SU-DHL-6 (cell line): ENCODE results near the gene CETN3.

Source experiments
- H2AFZ ChIP-seq: fragments of 200-600 bp; sonication (generic); 2 replicates; pipeline ENCODE4 v1.6.1; 2014; ENCODE audit warnings: low read depth, mild to moderate bottlenecking, moderate library complexity, mixed read lengths, antibody characterized with exemption, low read length; ENCODE audit not compliant: severe bottlenecking
- H3F3A ChIP-seq: fragments of 200-600 bp; shearing (Covaris generic); 2 replicates; pipeline ENCODE4 v1.6.0; 2016; ENCODE audit warnings: antibody characterized with exemption, mild to moderate bottlenecking; ENCODE audit not compliant: insufficient read depth
- H3K27ac ChIP-seq: fragments of 200-600 bp; sonication (generic); 2 replicates; pipeline ENCODE4 v1.5.1; 2016; ENCODE audit warnings: low read depth, mild to moderate bottlenecking, low read length, moderate library complexity, mixed read lengths
- H3K27me3 ChIP-seq: fragments of 200-600 bp; sonication (generic), shearing (Covaris generic); 2 replicates; pipeline ENCODE4 v1.6.0; 2014; ENCODE audit warnings: mild to moderate bottlenecking, low read length
- H3K36me3 ChIP-seq: fragments of 200-600 bp; sonication (generic); 2 replicates; pipeline ENCODE4 v1.6.1; 2014; ENCODE audit warnings: mild to moderate bottlenecking, low read length, mixed read lengths
- H3K4me2 ChIP-seq: fragments of 300-600, 200-600 bp; shearing (Covaris generic), sonication (generic); 2 replicates; pipeline ENCODE4 v1.6.0; 2014; ENCODE audit warnings: low read length, low read depth, mild to moderate bottlenecking; ENCODE audit not compliant: poor library complexity, severe bottlenecking
- H3K4me3 ChIP-seq: fragments of 200-600 bp; sonication (generic); 2 replicates; pipeline ENCODE4 v1.5.1; 2014; ENCODE audit warnings: antibody characterized with exemption, low read length, mild to moderate bottlenecking, mixed read lengths; ENCODE audit not compliant: insufficient read depth, poor library complexity, severe bottlenecking
- H3K79me2 ChIP-seq: fragments of 200-600 bp; sonication (generic); 2 replicates; pipeline ENCODE4 v1.6.1; 2014; ENCODE audit warnings: mild to moderate bottlenecking, low read length, moderate library complexity; ENCODE audit not compliant: insufficient read depth
- H3K9ac ChIP-seq: fragments of 200-600 bp; sonication (generic); 2 replicates; pipeline ENCODE4 v1.7.0; 2014; ENCODE audit warnings: mild to moderate bottlenecking, low read length
- H3K9me2 ChIP-seq: fragments of 200-600 bp; sonication (generic); replicated peaks from 2 replicates; pipeline ENCODE4 v1.6.1; 2014; ENCODE audit warnings: low read length; ENCODE audit not compliant: insufficient read depth
- H3K9me3 ChIP-seq: fragments of 200-600 bp; sonication (generic); 2 replicates; pipeline ENCODE4 v1.6.1; 2014; ENCODE audit warnings: low read length, mixed read lengths; ENCODE audit not compliant: insufficient read depth
- H4K20me1 ChIP-seq: fragments of 200-600 bp; sonication (generic); 2 replicates; pipeline ENCODE4 v1.6.1; 2014; ENCODE audit warnings: low read depth, mild to moderate bottlenecking, antibody characterized with exemption, low read length, moderate library complexity, mixed read lengths
- EZH2phosphoT487 ChIP-seq: fragments of 200-600 bp; sonication (generic), shearing (Covaris generic); conservative IDR thresholded peaks from 2 replicates; pipeline ENCODE4 v1.6.1; 2018; ENCODE audit warnings: mild to moderate bottlenecking, antibody characterized with exemption, low read length, moderate library complexity, mixed read lengths
- TF ChIP-seq, protein P1 (sequence below): fragments of 200-600 bp; sonication (generic); IDR thresholded peaks from one replicate; pipeline ENCODE4 v1.5.1; 2017; ENCODE audit warnings: antibody characterized with exemption, mild to moderate bottlenecking, low read length, moderate library complexity; ENCODE audit not compliant: insufficient read depth, poor library complexity, severe bottlenecking

The CETN3 gene

GRCh38 chr5:90365328-90365727 is 44.2 kb downstream of the CETN3 start:
- Histone ChIP-seq H2AFZ (no peak overlapping the region), H3K27ac (no peak overlapping the region), H3F3A (no peaks in the 10 kb centered on the region), H3K4me2 (no peak overlapping the region), H3K36me3 (no peaks in the 10 kb centered on the region), H4K20me1 (no peaks in the 10 kb centered on the region), H3K79me2 (no peaks in the 10 kb centered on the region), H3K9me2 (no peaks in the 10 kb centered on the region; the same call in 1 of the 2 replicates), H3K4me3 (no peak overlapping the region), H3K9ac (no peak overlapping the region), H3K9me3 (no peaks in the 10 kb centered on the region), H3K27me3 (no peaks in the 10 kb centered on the region)
- TF ChIP-seq, protein P1, sequence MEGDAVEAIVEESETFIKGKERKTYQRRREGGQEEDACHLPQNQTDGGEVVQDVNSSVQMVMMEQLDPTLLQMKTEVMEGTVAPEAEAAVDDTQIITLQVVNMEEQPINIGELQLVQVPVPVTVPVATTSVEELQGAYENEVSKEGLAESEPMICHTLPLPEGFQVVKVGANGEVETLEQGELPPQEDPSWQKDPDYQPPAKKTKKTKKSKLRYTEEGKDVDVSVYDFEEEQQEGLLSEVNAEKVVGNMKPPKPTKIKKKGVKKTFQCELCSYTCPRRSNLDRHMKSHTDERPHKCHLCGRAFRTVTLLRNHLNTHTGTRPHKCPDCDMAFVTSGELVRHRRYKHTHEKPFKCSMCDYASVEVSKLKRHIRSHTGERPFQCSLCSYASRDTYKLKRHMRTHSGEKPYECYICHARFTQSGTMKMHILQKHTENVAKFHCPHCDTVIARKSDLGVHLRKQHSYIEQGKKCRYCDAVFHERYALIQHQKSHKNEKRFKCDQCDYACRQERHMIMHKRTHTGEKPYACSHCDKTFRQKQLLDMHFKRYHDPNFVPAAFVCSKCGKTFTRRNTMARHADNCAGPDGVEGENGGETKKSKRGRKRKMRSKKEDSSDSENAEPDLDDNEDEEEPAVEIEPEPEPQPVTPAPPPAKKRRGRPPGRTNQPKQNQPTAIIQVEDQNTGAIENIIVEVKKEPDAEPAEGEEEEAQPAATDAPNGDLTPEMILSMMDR = no peak
- TF ChIP-seq EZH2phosphoT487 = no peak

GRCh38 chr5:90359073-90359920 is 50.3 kb downstream of the CETN3 start:
- H3K36me3 ChIP-seq = no peaks in the 10 kb centered on the region
- no peak overlapping the region for H3K4me2 ChIP-seq
- no peaks in the 10 kb centered on the region for H3K9me3 ChIP-seq
- no peak overlapping the region for H3K4me3 ChIP-seq
- H2AFZ ChIP-seq = no peak overlapping the region
- no peaks in the 10 kb centered on the region for H4K20me1 ChIP-seq
- no peaks in the 10 kb centered on the region for H3K79me2 ChIP-seq
- H3K27me3 ChIP-seq = no peaks in the 10 kb centered on the region
- no peak overlapping the region for H3K27ac ChIP-seq
- H3K9me2 ChIP-seq = no peaks in the 10 kb centered on the region; the same call in 1 of the 2 replicates
- no peaks in the 10 kb centered on the region for H3F3A ChIP-seq
- no peak overlapping the region for H3K9ac ChIP-seq
- TF ChIP-seq, protein P1 = no peak
- no peak for TF ChIP-seq EZH2phosphoT487

DNA sequence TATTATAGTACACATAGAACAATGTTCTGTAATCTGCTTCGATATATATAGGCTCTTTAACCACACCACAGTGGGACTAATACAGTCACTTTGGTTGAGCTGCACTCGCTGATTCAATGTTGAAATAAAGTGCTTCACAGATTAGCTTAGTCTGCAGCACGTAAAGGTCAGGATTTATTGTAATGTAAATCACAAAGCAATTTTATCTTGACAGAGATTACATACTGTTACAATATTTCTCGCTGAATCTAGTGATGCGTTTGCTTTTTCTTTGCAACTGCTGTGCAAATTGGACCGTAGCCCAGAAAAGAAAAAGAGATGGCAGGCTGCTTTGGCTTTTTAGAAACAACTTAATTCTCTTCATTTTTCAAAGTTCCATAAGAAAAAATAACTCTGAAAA is 52.9 kb downstream of the CETN3 start:
- Histone ChIP-seq H3K36me3 (no peaks in the 10 kb centered on the region), H3K27me3 (no peaks in the 10 kb centered on the region), H4K20me1 (no peaks in the 10 kb centered on the region), H3K27ac (no peak overlapping the region), H2AFZ (no peak overlapping the region), H3K4me2 (no peak overlapping the region), H3K79me2 (no peaks in the 10 kb centered on the region), H3K4me3 (no peak overlapping the region), H3F3A (no peaks in the 10 kb centered on the region), H3K9me3 (no peaks in the 10 kb centered on the region), H3K9ac (no peak overlapping the region), H3K9me2 (no peaks in the 10 kb centered on the region)
- TF ChIP-seq, protein P1 = no peak
- TF ChIP-seq EZH2phosphoT487 = no peak
